Colonic mucosa (tissue), 4 donors: ENCODE results near the gene SRPRB. TPM values are rescaled to one million over a fixed set of nuclear protein-coding genes. Genes with fewer than 3 reads are reported as not detected.

Experiments
- DNase-seq: peaks from one replicate; pipeline ENCODE4 v3.0.0-alpha.2; 2020
- H3K27ac ChIP-seq: fragments of 200-600 bp; one replicate; pipeline ENCODE4 v1.8.0; 2021
- H3K27me3 ChIP-seq: fragments of 200-600 bp; one replicate; pipeline ENCODE4 v1.8.0; 2021
- H3K36me3 ChIP-seq: fragments of 200-600 bp; one replicate; pipeline ENCODE4 v1.8.0; 2021
- H3K4me1 ChIP-seq: fragments of 200-600 bp; one replicate; pipeline ENCODE4 v1.8.0; 2021; ENCODE audit warnings: mild to moderate bottlenecking
- H3K4me3 ChIP-seq: fragments of 200-600 bp; one replicate; pipeline ENCODE4 v1.8.0; 2021
- H3K9ac ChIP-seq, 2 donors: one replicate each; pipeline ENCODE4 v1.7.0; 2013; ENCODE audit warnings: control low read depth in 2 of 2, low read depth in 2 of 2, low read length in 2 of 2
- H3K9me3 ChIP-seq: fragments of 200-600 bp; one replicate; pipeline ENCODE4 v1.8.0; 2021
- intact Hi-C: fragments of 100-400 bp; cut with DNase I; formaldehyde crosslinking; loops from one replicate; pipeline ENCODE4 v1.14.1; 2022
- total RNA-seq, 2 donors: library from RNA; stranded (reverse); fragmentation: NEBNext Ultra II Directional in 1 of 2; extraction: Animal tissue kit (Norgen Biotek cat#: 25700) in 1 of 2; gene quantifications; one replicate each; pipeline ENCODE4 v1.2.1, GENCODE V29; 2021
- TF ChIP-seq, protein P1 (sequence below): fragments of 200-600 bp; IDR thresholded peaks from one replicate; pipeline ENCODE4 v1.8.0; 2022; ENCODE audit warnings: antibody characterized with exemption, mild to moderate bottlenecking
- donor health status: healthy.
- donor health status: DM: no; HTN: no; CAD: no.
- donor health status: DM: no; HTN: no; CAD: no.

The SRPRB gene
- total RNA-seq, 2 donors from 2014 or later, result 38.0 to 86.1 TPM

DNA sequence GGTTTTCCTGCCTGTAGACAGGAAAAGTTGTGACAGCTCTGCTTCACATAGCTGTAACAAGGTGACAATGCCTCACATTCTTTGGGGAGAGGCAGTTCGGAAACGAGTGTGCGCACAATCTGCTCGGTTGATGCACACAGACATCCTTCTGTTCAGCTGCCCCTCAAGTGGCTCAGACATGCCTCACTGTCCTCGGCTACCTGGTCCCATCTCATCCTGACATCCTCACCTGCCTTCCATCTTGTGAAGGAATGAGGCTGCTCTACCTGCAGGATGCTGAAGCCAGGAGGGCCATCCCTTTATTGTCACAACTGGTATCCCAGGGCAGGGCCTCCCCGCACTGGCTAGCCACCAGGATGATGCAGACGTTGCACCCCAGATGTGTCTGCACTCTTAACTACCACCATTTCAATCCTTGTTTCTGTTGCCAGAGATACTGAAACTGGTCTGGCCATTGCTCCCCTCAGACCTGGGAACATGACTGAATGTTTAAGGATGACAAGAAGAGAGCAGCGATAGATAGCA is 19.4 kb downstream of the SRPRB start:
- H3K4me3 ChIP-seq, result no peak overlapping the region
- H3K36me3 ChIP-seq, result peaks cover 5% of the 10 kb centered on the region
- H3K9ac ChIP-seq, result no peak overlapping the region
- H3K27me3 ChIP-seq, result no peaks in the 10 kb centered on the region
- intact Hi-C loops, result no loop called here
- TF ChIP-seq, protein P1, sequence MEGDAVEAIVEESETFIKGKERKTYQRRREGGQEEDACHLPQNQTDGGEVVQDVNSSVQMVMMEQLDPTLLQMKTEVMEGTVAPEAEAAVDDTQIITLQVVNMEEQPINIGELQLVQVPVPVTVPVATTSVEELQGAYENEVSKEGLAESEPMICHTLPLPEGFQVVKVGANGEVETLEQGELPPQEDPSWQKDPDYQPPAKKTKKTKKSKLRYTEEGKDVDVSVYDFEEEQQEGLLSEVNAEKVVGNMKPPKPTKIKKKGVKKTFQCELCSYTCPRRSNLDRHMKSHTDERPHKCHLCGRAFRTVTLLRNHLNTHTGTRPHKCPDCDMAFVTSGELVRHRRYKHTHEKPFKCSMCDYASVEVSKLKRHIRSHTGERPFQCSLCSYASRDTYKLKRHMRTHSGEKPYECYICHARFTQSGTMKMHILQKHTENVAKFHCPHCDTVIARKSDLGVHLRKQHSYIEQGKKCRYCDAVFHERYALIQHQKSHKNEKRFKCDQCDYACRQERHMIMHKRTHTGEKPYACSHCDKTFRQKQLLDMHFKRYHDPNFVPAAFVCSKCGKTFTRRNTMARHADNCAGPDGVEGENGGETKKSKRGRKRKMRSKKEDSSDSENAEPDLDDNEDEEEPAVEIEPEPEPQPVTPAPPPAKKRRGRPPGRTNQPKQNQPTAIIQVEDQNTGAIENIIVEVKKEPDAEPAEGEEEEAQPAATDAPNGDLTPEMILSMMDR, result no peak
- no peaks in the 10 kb centered on the region for H3K9me3 ChIP-seq
- no peaks in the 10 kb centered on the region for H3K4me1 ChIP-seq
- no peak overlapping the region for H3K27ac ChIP-seq
- DNase-seq, result no peak

DNA sequence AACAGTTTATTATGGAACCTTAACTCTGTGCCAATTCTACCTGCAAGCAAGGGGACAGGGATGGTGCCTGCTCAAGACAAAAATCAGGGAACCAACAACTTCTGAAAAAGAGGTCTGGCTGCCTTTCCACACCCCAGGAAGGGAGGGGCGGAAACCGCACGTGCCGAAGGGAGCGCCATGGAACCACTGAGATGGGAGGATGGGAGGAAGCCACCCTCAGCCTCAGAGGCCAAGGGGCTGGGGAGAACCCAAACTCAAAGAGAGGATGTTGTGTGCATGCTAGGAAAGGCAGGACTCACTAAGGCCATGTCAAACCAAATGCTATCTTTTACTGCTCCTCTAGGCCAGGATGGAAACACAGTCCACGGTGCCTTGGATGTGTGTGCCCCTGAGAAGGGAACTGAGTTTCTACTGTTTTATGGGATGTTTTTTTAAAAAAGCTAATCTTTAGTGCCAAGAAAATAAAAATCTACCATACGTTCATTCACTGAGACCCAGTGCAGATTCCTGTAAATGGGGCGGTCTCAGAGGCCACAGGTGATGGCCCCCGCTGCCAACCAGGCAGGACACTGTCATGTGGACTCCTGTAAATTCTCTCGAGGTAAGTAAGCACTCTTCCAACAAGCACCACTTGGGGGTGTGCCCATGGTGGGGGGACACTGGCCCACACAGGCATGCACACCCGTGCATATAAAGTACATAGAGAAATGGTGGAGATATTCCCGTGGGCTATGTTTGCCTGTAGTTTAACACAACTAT is 20.5 kb downstream of the SRPRB start:
- no peak for DNase-seq
- H3K27me3 ChIP-seq, result no peaks in the 10 kb centered on the region
- H3K4me1 ChIP-seq, result no peaks in the 10 kb centered on the region
- H3K9ac ChIP-seq, result no peak overlapping the region
- TF ChIP-seq, protein P1, result no peak
- no peaks in the 10 kb centered on the region for H3K9me3 ChIP-seq
- intact Hi-C loops, result no loop called here
- H3K4me3 ChIP-seq, result no peak overlapping the region
- H3K36me3 ChIP-seq, result no peaks in the 10 kb centered on the region
- no peak overlapping the region for H3K27ac ChIP-seq

DNA sequence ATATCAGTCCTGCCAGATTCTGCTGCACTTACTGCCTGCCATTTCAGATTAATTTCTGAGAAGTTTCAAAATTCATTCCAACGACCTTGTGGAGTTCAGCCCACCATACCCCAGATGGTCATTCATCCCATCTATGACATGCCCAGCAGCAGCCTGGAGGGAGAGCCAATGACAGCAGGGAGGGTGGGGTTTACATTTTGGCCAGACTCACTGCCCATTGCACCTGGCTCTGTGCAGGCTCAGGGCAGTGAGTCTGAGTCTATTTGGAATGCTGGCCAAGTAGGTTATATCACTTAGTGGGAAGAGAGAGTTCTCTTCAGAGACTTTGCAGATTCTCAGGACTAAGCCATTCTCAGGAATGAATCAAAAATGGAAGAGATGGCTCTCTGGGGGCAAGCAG is 21.5 kb downstream of the SRPRB start:
- intact Hi-C loops, result no loop called here
- H3K4me1 ChIP-seq, result no peaks in the 10 kb centered on the region
- no peak for DNase-seq
- no peak overlapping the region for H3K4me3 ChIP-seq
- H3K36me3 ChIP-seq, result no peaks in the 10 kb centered on the region
- H3K27me3 ChIP-seq, result no peaks in the 10 kb centered on the region
- no peak overlapping the region for H3K27ac ChIP-seq
- H3K9ac ChIP-seq, result no peak overlapping the region
- TF ChIP-seq, protein P1, result no peak
- H3K9me3 ChIP-seq, result no peaks in the 10 kb centered on the region

DNA sequence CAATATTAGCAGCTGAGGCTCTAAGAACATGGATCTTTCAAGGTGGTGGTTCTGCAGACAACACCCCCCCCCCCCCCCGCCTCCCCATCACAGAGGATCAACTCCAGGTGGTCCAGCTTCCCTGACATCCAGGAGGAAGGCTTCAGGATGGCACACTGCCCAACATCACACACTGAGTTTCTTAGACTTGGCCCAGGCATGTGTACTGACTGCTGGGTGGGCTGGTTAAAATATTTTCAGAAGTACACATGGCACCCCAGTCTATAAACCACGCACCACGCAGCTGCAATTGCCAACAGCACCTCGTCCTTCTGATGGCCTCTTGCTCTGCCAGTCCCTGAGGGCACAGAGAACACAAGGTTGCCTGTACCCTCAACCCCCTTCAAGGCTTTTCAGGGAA is 22.1 kb downstream of the SRPRB start:
- H3K9ac ChIP-seq, result no peak overlapping the region
- TF ChIP-seq, protein P1, result no peak
- intact Hi-C loops, result no loop called here
- H3K9me3 ChIP-seq, result no peaks in the 10 kb centered on the region
- no peaks in the 10 kb centered on the region for H3K36me3 ChIP-seq
- no peaks in the 10 kb centered on the region for H3K27me3 ChIP-seq
- no peak overlapping the region for H3K27ac ChIP-seq
- no peaks in the 10 kb centered on the region for H3K4me1 ChIP-seq
- no peak overlapping the region for H3K4me3 ChIP-seq
- DNase-seq, result no peak

DNA sequence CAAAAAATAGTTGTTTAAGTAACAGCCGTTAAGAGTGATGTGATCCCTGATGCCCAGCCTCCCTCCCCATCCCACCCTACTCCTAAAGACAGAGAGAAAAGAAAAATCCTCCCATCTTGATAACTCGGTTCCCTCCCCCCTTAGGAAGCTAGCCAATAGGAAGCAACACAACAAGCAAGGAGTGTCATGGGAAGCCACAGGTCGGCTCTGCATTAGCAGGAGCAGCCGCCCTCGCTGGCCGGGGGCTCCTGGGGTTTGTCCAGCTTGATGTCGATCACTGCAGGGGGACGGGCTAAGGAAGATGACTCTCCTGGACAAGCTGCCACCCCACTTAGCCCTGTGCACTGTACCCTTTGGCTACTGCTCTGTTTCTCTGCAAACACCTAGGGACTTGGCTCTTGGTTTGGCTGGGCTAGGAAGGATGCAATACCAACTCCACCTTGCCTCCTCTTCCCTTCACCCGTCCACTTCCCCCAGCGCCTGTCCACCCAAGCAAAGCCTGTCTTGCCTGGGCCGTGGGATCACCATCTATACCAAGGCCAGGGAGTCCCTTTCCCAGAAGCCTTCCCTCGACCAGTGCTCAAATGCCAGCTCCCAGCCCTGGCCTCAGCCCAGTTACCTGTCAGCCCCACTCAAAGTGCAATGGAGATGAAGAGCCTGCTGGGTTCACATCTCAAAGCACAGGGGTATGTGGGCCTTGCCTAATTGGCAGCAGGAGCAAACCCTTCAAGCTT is 23.1 kb downstream of the SRPRB start:
- Histone ChIP-seq H3K36me3 (no peaks in the 10 kb centered on the region), H3K27me3 (no peaks in the 10 kb centered on the region), H3K27ac (no peak overlapping the region), H3K4me3 (no peak overlapping the region), H3K9me3 (no peaks in the 10 kb centered on the region), H3K9ac (no peak overlapping the region), H3K4me1 (no peaks in the 10 kb centered on the region)
- TF ChIP-seq, protein P1, result no peak
- intact Hi-C loops, result no loop called here
- DNase-seq, result no peak
